GM12864 (cell line): ENCODE measurements around the gene FOXK2.
"Not testable (repeated sequence)": the region's sequence is repeated elsewhere in the genome, so short reads cannot be mapped to it uniquely, and the experiment has no call there.

Experiments
- DNase-seq: peaks from one replicate; pipeline ENCODE4 v3.0.0-alpha.2; 2011; ENCODE audit warnings: low read depth
- H3K4me3 ChIP-seq: 2 replicates; pipeline ENCODE4 v1.5.1; 2011; ENCODE audit warnings: mild to moderate bottlenecking, low read depth, low read length, control low read depth
- TF ChIP-seq, protein P1 (sequence below): IDR thresholded peaks from 2 replicates; pipeline ENCODE4 v1.5.1; 2011; ENCODE audit warnings: low read depth, mild to moderate bottlenecking, moderate library complexity, low read length, control low read depth, inconsistent platforms; ENCODE audit errors: missing control alignments

FOXK2 gene

GRCh38 chr17:82560252-82560642, 40.7 kb downstream of the FOXK2 start:
- no peak overlapping the region for H3K4me3 ChIP-seq
- DNase-seq = no peak
- TF ChIP-seq, protein P1, sequence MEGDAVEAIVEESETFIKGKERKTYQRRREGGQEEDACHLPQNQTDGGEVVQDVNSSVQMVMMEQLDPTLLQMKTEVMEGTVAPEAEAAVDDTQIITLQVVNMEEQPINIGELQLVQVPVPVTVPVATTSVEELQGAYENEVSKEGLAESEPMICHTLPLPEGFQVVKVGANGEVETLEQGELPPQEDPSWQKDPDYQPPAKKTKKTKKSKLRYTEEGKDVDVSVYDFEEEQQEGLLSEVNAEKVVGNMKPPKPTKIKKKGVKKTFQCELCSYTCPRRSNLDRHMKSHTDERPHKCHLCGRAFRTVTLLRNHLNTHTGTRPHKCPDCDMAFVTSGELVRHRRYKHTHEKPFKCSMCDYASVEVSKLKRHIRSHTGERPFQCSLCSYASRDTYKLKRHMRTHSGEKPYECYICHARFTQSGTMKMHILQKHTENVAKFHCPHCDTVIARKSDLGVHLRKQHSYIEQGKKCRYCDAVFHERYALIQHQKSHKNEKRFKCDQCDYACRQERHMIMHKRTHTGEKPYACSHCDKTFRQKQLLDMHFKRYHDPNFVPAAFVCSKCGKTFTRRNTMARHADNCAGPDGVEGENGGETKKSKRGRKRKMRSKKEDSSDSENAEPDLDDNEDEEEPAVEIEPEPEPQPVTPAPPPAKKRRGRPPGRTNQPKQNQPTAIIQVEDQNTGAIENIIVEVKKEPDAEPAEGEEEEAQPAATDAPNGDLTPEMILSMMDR = no peak

- DNase-seq = no peak
- TF ChIP-seq, protein P1 = no peak
- H3K4me3 ChIP-seq = no peak overlapping the region
Measured at GRCh38 chr17:82560802-82561428, 41.4 kb downstream of the FOXK2 start.

DNA sequence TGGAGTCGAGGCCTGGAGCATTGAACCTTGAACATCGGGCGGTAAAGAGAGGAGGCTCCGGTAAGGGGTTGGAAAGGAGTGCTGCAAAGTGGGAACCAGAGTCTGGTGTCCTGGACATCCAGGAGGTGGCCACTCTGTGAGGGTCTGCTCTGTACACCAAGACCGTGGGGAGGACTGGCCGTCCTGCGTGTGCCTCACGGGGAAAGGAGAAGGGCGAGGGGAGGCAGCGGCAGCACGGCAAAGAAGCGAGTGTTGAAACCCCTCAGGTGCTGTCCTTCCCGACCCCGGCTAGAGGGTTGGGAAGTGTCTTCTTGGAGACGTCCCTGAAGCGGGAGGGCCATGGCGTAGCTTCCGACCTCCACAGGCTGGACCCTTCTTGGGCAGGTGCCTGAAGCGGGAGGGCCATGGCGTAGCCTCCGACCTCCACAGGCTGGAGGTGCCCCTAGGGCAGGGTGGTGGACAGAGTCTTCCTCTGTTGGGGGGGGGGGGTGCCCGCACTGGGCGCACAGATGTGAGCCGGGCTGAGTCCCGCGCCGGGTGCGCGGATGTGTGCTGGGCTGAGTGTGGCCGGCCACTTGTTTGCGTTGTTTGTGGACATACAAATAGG, 42.0 kb downstream of the FOXK2 start:
- no peak for DNase-seq
- no peak overlapping the region for H3K4me3 ChIP-seq

GRCh38 chr17:82562718-82563220, 43.2 kb downstream of the FOXK2 start:
- not testable (repeated sequence) for H3K4me3 ChIP-seq, DNase-seq

More for the DNA sequence above, 42.0 kb downstream of the FOXK2 start:
- TF ChIP-seq, protein P1 = no peak

- TF ChIP-seq, protein P1 = no peak
- H3K4me3 ChIP-seq = no peak overlapping the region
Measured at GRCh38 chr17:82563318-82563717, 43.8 kb downstream of the FOXK2 start.

GRCh38 chr17:82563745-82564144, 44.2 kb downstream of the FOXK2 start:
- not testable (repeated sequence) for DNase-seq, H3K4me3 ChIP-seq

More at GRCh38 chr17:82563318-82563717, 43.8 kb downstream of the FOXK2 start:
- DNase-seq = no peak

DNA sequence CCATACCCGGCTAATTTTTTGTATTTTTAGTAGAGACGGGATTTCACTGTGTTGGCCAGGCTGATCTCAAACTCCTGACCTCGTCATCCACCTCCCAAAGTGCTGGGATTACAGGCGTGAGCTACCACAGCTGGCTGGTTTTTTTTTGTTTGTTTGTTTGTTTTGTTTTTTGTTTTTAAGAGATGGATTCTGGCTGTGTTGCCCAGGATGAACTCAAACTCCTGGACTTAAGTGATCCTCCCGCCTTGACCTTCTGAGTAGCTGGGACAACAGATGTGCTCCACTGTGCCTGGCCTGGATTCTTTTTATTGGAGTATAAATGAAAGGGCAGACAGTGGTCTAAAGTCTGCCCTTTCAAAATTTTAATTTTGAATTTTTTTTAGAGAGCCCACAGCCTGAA, 44.7 kb downstream of the FOXK2 start:
- TF ChIP-seq, protein P1 = no peak
- DNase-seq = no peak
- no peak overlapping the region for H3K4me3 ChIP-seq

DNA sequence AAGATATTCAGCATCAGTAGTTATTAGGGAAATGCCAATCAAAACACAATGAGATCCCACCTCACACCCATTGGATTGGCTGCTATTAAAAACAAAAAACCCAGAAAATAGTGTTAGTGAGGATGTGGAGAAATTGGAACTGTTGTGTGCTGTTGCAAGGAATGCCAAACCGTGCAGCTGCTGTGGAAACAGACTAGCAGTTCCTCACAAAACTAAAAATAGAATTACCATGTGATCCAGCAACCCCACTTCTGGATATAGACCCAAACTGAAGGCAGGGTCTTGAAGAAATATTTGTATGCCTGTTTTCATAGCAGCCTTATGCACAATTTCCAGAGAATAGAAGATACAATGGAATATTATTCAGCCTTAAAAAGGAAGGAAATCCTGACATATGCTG, 46.0 kb downstream of the FOXK2 start:
- no peak overlapping the region for H3K4me3 ChIP-seq
- TF ChIP-seq, protein P1 = no peak
- DNase-seq = no peak
